K562 (cell line): ENCODE results near the gene USP37. TPM values are rescaled to one million over a fixed set of nuclear protein-coding genes. Genes with fewer than 3 reads are reported as not detected.

Experiments used
- ARID1B ChIP-seq: fragments of 450-650 bp; IDR thresholded peaks from 2 replicates; pipeline ENCODE4 v1.6.1; 2016; ENCODE audit warnings: antibody characterized with exemption, mild to moderate bottlenecking, inconsistent platforms
- CEBPB ChIP-seq: fragments of 450-650 bp; IDR thresholded peaks from 2 replicates; pipeline ENCODE4 v1.6.1; 2016; ENCODE audit warnings: missing genetic modification characterization, missing compliant biosample characterization
- DPF2 ChIP-seq: fragments of 450-650 bp; IDR thresholded peaks from 2 replicates; pipeline ENCODE4 v1.6.1; 2016
- ETV1 ChIP-seq: fragments of 450-650 bp; conservative IDR thresholded peaks from 2 replicates; pipeline ENCODE4 v1.6.1; 2016; ENCODE audit warnings: missing genetic modification characterization, control low read depth, low read depth, missing compliant biosample characterization
- ETV5 ChIP-seq: sonication (generic); formaldehyde crosslinking; IDR thresholded peaks from 2 replicates; pipeline ENCODE4 v1.4.0; 2020; ENCODE audit warnings: low read depth, mild to moderate bottlenecking, missing genetic modification reagents
- FIP1L1 ChIP-seq: fragments of 200-400 bp; formaldehyde crosslinking; IDR thresholded peaks from 2 replicates; pipeline ENCODE4 v1.6.1; 2018; ENCODE audit warnings: mild to moderate bottlenecking, low read depth, low read length; ENCODE audit not compliant: poor library complexity, severe bottlenecking
- HNRNPLL ChIP-seq: fragments of 200-400 bp; formaldehyde crosslinking; IDR thresholded peaks from 2 replicates; pipeline ENCODE4 v1.6.1; 2017; ENCODE audit warnings: low read length, low read depth, mild to moderate bottlenecking; ENCODE audit not compliant: poor library complexity, severe bottlenecking
- SIN3B ChIP-seq: fragments of 450-650 bp; IDR thresholded peaks from 2 replicates; pipeline ENCODE4 v1.6.1; 2017; ENCODE audit warnings: low read depth, mild to moderate bottlenecking, moderate library complexity
- ZNF318 ChIP-seq, 2 experiments: fragments of 450-650 bp; IDR thresholded peaks; 2 replicates each; pipeline ENCODE4 v1.6.1; 2016; ENCODE audit warnings: mild to moderate bottlenecking in 2 of 2, borderline replicate concordance in 1 of 2, low read depth in 1 of 2, moderate library complexity in 1 of 2
- ZNF408 ChIP-seq: fragments of 250-450 bp; sonication (Bioruptor Pico); IDR thresholded peaks from 2 replicates; pipeline ENCODE4 v1.4.0; 2020; ENCODE audit warnings: low read depth, mild to moderate bottlenecking, moderate library complexity
- ZSCAN29 ChIP-seq: fragments of 450-650 bp; IDR thresholded peaks from 2 replicates; pipeline ENCODE4 v1.6.1; 2017
- polyA plus RNA-seq, 8 experiments: library from polyadenylated mRNA; depleted of rRNA in 4 of 8; stranded (reverse) in 5 of 8; unstranded in 3 of 8; fragments of >200 nt; fragmentation: Nextera tagmentation in 2 of 8; fragmentation: Illumina TruSeq in 1 of 8; extraction: Ambion mirVana in 2 of 8; extraction: Trizol in 1 of 8; gene quantifications; 2 replicates each; pipeline versions ENCODE4 v1.2.1 to v1.2.3, GENCODE V29; 2011 to 2014; ENCODE audit warnings: inconsistent platforms in 1 of 8, missing spikeins in 1 of 8
- total RNA-seq, 7 experiments: library from RNA; depleted of rRNA in 6 of 7; stranded (reverse); fragments of >200 nt in 6 of 7; fragmentation: Illumina TruSeq in 2 of 7; extraction: Trizol in 2 of 7; gene quantifications; 2 replicates each; pipeline versions ENCODE4 v1.2.1 to v1.2.3, GENCODE V29; 2011 to 2021; ENCODE audit warnings: low replicate concordance in 1 of 7
- TF ChIP-seq, protein P1 (sequence below): sonication (generic); formaldehyde crosslinking; IDR thresholded peaks from 2 replicates; pipeline ENCODE4 v1.4.0; 2020; ENCODE audit warnings: mild to moderate bottlenecking, missing genetic modification reagents

Gene USP37
- total and polyA plus RNA-seq, 9 of the 15 experiments (the other 6 are each of a cell fraction or from before 2014, with no cell fraction given) = 2.0 to 14.2 (median 8.5) TPM

DNA sequence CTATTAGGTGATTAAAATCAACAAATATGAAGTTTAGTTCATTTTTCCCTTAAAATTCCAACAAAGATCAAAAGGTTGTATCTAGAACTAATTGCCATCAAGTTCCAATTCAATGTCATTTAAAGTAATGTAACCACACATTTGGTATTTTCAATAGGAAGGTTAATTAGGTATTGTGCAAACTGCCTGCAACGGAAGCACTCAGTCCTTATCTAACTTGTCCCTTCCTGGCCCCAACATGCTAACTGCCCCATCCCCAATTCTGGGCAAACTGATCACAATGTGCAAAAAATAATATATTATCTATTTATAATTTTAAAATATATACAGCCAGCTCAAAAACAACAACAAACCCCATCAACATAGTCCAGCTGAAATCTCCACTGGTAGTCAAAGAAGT lies 116.1 kb downstream of the USP37 start (continued):
- TF ChIP-seq, protein P1, sequence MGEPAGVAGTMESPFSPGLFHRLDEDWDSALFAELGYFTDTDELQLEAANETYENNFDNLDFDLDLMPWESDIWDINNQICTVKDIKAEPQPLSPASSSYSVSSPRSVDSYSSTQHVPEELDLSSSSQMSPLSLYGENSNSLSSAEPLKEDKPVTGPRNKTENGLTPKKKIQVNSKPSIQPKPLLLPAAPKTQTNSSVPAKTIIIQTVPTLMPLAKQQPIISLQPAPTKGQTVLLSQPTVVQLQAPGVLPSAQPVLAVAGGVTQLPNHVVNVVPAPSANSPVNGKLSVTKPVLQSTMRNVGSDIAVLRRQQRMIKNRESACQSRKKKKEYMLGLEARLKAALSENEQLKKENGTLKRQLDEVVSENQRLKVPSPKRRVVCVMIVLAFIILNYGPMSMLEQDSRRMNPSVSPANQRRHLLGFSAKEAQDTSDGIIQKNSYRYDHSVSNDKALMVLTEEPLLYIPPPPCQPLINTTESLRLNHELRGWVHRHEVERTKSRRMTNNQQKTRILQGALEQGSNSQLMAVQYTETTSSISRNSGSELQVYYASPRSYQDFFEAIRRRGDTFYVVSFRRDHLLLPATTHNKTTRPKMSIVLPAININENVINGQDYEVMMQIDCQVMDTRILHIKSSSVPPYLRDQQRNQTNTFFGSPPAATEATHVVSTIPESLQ (CRISPR knock-in tag) = no peak
- TF ChIP-seq ZNF408 = no peak
- no peak for TF ChIP-seq ZNF318 (IDR thresholded peaks at IDR 0.05; ENCODE audit: borderline replicate concordance in 1 of 2, low read depth in 1 of 2)
- TF ChIP-seq ETV1 (tag) = peak; percentile 76
- TF ChIP-seq ARID1B = peak; percentile 37; the same call in 1 of the 2 replicates
- no peak for TF ChIP-seq ZSCAN29
- TF ChIP-seq SIN3B = no peak
- TF ChIP-seq CEBPB = peak; percentile 67; the same call in 1 of the 2 replicates
- TF ChIP-seq DPF2 = 0 out of 2 replicates have a peak, but pooled peaks have one; percentile 44
- TF ChIP-seq HNRNPLL = no peak
- no peak for TF ChIP-seq ETV5 (CRISPR knock-in tag)
- TF ChIP-seq FIP1L1 = no peak
